Stimulated activated CD4-positive, alpha-beta T cell treated with anti-CD3 and anti-CD28 coated beads, Interleukin-1b, Interleukin-23, amount 100 ng/mL, for 24 hours (primary cell): ENCODE results near the gene ERICH4.
"Not testable (repeated sequence)": the region's sequence is repeated elsewhere in the genome, so short reads cannot be mapped to it uniquely, and the experiment has no call there.

Source experiments
- DNase-seq, 4 experiments: peaks; one replicate each; pipeline ENCODE4 v3.0.0-alpha.2; 2020; ENCODE audit warnings: low read depth in 4 of 4, low spot score in 1 of 4

The ERICH4 gene

GRCh38 chr19:41476583-41476982, 33.6 kb downstream of the ERICH4 start:
- DNase-seq = no peak

GRCh38 chr19:41478171-41478570, 35.2 kb downstream of the ERICH4 start:
- DNase-seq = no peak

GRCh38 chr19:41478875-41479756, 36.2 kb downstream of the ERICH4 start:
- no peak for DNase-seq

GRCh38 chr19:41479757-41480191, 36.8 kb downstream of the ERICH4 start:
- no peak for DNase-seq

GRCh38 chr19:41480336-41480735, 37.4 kb downstream of the ERICH4 start:
- no peak for DNase-seq

- no peak for DNase-seq
These were observed 41.9 kb downstream of the ERICH4 start for GRCh38 chr19:41484822-41485221.

GRCh38 chr19:41486953-41487352, 44.0 kb downstream of the ERICH4 start:
- not testable (repeated sequence) for DNase-seq

- DNase-seq = no peak
These were observed 49.9 kb downstream of the ERICH4 start for GRCh38 chr19:41492843-41493242.
